Tibial artery (tissue), 4 donors: ENCODE measurements around the gene GLCCI1.

ENCODE experiments used
- DNase-seq, 2 donors: peaks; one replicate each; pipeline ENCODE4 v3.0.0-alpha.2; 2019
- H3K27ac ChIP-seq, 2 donors: fragments of 200-600 bp; sonication (generic) in 1 of 2; 1 replicate in 1 of 2; 2 replicates in 1 of 2; pipeline ENCODE4 v1.5.1; 2018 to 2019; ENCODE audit warnings: mild to moderate bottlenecking in 1 of 2
- H3K27me3 ChIP-seq, 2 donors: fragments of 200-600 bp; sonication (generic) in 1 of 2; one replicate each; pipeline versions ENCODE4 v1.5.1 to v1.6.0; 2016 to 2019
- H3K36me3 ChIP-seq, 3 donors: fragments of 200-600 bp; sonication (generic) in 2 of 3; one replicate each; pipeline ENCODE4 v1.5.1; 2016 to 2019; ENCODE audit warnings: mild to moderate bottlenecking in 2 of 3
- H3K4me1 ChIP-seq, 4 donors: fragments of 200-600 bp; sonication (generic) in 2 of 4; 1 replicate in 3 of 4; 2 replicates in 1 of 4; pipeline ENCODE4 v1.5.1; 2016 to 2019
- H3K4me3 ChIP-seq, 2 donors: fragments of 200-600 bp; sonication (generic) in 1 of 2; 1 replicate in 1 of 2; 2 replicates in 1 of 2; pipeline ENCODE4 v1.5.1; 2018 to 2019; ENCODE audit warnings: mild to moderate bottlenecking in 2 of 2
- H3K9me3 ChIP-seq, 3 donors: fragments of 200-600 bp; sonication (generic) in 1 of 3; one replicate each; pipeline ENCODE4 v1.5.1; 2016 to 2019
- CTCF ChIP-seq, 2 experiments: fragments of 200-600 bp in 1 of 2; fragments of 450-650 bp in 1 of 2; IDR thresholded peaks; one replicate each; pipeline ENCODE4 v1.5.1; 2017 to 2019; ENCODE audit warnings: antibody characterized with exemption in 2 of 2, mild to moderate bottlenecking in 1 of 2, moderate library complexity in 1 of 2
- intact Hi-C: fragments of 100-400 bp; cut with DNase I; formaldehyde crosslinking; loops from one replicate; pipeline ENCODE4 v1.15.0; 2023; ENCODE audit warnings: low total_unique reads

The GLCCI1 gene

DNA sequence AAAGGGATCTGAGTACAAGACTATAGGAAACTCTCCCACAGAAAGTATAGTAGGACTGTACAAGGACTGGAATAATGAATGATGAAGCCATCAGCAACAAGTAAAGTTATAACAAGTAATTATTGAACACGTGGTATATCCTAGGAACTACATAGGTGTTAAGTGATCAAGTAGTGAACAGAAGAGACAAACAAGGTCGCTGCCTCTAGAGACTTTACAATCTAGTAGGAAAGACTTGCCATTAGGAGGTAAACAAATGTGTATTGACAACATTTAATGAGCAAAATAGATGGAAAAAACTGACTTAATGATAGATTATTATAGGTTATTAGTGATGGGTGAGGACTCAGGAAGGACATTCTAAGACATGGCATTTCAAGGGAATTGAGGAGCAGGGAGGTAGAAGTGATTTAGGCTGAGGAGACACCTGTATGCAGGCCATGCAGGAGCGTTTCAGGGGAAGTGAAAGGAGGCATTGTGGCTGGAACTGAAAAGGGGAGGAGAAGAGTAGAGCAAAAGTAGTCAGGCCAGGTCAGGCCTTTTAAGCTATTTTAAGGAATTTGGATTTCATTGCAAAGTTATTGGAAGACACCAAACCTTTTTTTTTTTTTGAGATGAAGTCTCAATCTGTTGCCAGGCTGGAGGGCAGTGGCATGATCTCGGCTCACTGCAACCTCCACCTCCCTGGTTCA, 8.5 kb upstream of the GLCCI1 start:
- no peak overlapping the region for H3K27ac ChIP-seq
- no peak for TF ChIP-seq CTCF (IDR thresholded peaks at IDR 0.05)
- no peaks in the 10 kb centered on the region for H3K4me1 ChIP-seq
- H3K9me3 ChIP-seq: no peaks in the 10 kb centered on the region
- no peaks in the 10 kb centered on the region for H3K36me3 ChIP-seq
- H3K27me3 ChIP-seq: no peaks in the 10 kb centered on the region
- intact Hi-C loops: loop anchor here (10.0 kb wide), 2 partner anchors 235 to 315 kb away; partner anchors contain the start of gene UMAD1
- DNase-seq: no peak
- no peak overlapping the region for H3K4me3 ChIP-seq

DNA sequence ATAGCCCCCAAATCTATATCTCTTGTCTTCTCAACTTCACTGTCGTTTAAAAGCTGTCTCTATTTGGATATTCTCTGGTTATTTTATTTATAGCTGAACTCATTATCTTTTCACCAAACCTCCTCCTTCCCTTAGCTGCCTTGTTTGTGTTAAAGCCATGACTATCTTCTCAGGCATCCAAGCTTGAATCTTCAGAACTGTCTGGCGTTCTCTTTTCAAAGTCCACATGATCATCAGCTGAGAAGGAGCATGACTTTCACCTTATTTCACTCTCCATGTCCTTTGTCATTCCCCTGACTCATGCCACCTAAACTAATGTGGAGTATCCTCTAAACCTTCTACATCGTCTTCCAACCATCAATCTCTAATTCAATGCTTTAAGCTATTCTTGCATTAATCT, 5.7 kb upstream of the GLCCI1 start:
- H3K36me3 ChIP-seq: no peaks in the 10 kb centered on the region
- no peak for DNase-seq
- H3K27ac ChIP-seq: no peak overlapping the region
- no peak overlapping the region for H3K4me3 ChIP-seq
- H3K9me3 ChIP-seq: no peaks in the 10 kb centered on the region
- peaks cover 0 to 5% (median 2%) of the 10 kb centered on the region in 4 donors for H3K4me1 ChIP-seq
- H3K27me3 ChIP-seq: no peaks in the 10 kb centered on the region
- no peak for TF ChIP-seq CTCF (IDR thresholded peaks at IDR 0.05)
- intact Hi-C loops: loop anchor here (10.0 kb wide), 2 partner anchors 232 to 318 kb away; partner anchors contain the start of gene UMAD1

DNA sequence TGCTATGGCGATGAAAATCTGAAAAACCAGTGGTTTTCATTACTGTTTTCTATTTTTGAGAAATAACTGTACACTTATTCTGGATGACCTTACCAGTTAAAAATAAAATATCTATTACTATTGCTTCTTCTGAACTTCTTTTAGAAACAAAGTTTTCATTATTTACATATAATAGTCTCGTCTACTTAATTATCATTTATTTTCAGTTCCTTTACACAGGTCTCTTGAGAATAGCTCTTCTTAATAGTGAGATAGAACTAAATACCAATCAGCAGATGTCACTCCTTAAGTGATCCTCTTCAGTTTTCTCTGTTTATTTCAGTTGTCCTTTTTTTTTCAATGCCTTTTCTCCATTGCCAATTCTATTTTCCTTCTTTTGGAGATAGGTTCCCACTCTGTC, 4.3 kb upstream of the GLCCI1 start:
- DNase-seq: no peak
- Histone ChIP-seq H3K4me3 (no peak overlapping the region), H3K36me3 (no peaks in the 10 kb centered on the region), H3K27me3 (no peaks in the 10 kb centered on the region), H3K4me1 (peaks cover 0 to 6% (median 2%) of the 10 kb centered on the region in 4 donors), H3K9me3 (no peaks in the 10 kb centered on the region), H3K27ac (no peak overlapping the region)
- intact Hi-C loops: loop anchor here (10.0 kb wide), 2 partner anchors 231 to 319 kb away; partner anchors contain the start of gene UMAD1
- TF ChIP-seq CTCF (IDR thresholded peaks at IDR 0.05): no peak

GRCh38 chr7:7964691-7965090, 3.9 kb upstream of the GLCCI1 start:
- intact Hi-C loops: loop anchor here (10.0 kb wide), 2 partner anchors 230 to 320 kb away; partner anchors contain the start of gene UMAD1
- TF ChIP-seq CTCF (IDR thresholded peaks at IDR 0.05): no peak
- H3K27me3 ChIP-seq: no peaks in the 10 kb centered on the region

GRCh38 chr7:7965301-7965700, 3.3 kb upstream of the GLCCI1 start:
- no peaks in the 10 kb centered on the region for H3K27me3 ChIP-seq
- no peak overlapping the region for H3K27ac ChIP-seq
- intact Hi-C loops: loop anchor here (10.0 kb wide), 2 partner anchors 230 to 320 kb away; partner anchors contain the start of gene UMAD1
- DNase-seq: no peak
- H3K4me1 ChIP-seq: peaks cover 0 to 6% (median 2%) of the 10 kb centered on the region in 4 donors
- no peak for TF ChIP-seq CTCF (IDR thresholded peaks at IDR 0.05)
- H3K4me3 ChIP-seq: no peak overlapping the region
- no peaks in the 10 kb centered on the region for H3K9me3 ChIP-seq
- H3K36me3 ChIP-seq: no peaks in the 10 kb centered on the region

More at GRCh38 chr7:7964691-7965090, 3.9 kb upstream of the GLCCI1 start:
- Histone ChIP-seq H3K9me3 (no peaks in the 10 kb centered on the region), H3K36me3 (no peaks in the 10 kb centered on the region), H3K4me1 (peaks cover 0 to 6% (median 2%) of the 10 kb centered on the region in 4 donors), H3K27ac (no peak overlapping the region), H3K4me3 (no peak overlapping the region)
- no peak for DNase-seq
